Measurements from ENCODE around the gene ZACN. TPM values are rescaled to one million over a fixed set of nuclear protein-coding genes. Genes with fewer than 3 reads are reported as not detected.

Gene ZACN
- total RNA-seq, 4 donors from 2014 or later, result 2.2 TPM; not detected in 3

DNA sequence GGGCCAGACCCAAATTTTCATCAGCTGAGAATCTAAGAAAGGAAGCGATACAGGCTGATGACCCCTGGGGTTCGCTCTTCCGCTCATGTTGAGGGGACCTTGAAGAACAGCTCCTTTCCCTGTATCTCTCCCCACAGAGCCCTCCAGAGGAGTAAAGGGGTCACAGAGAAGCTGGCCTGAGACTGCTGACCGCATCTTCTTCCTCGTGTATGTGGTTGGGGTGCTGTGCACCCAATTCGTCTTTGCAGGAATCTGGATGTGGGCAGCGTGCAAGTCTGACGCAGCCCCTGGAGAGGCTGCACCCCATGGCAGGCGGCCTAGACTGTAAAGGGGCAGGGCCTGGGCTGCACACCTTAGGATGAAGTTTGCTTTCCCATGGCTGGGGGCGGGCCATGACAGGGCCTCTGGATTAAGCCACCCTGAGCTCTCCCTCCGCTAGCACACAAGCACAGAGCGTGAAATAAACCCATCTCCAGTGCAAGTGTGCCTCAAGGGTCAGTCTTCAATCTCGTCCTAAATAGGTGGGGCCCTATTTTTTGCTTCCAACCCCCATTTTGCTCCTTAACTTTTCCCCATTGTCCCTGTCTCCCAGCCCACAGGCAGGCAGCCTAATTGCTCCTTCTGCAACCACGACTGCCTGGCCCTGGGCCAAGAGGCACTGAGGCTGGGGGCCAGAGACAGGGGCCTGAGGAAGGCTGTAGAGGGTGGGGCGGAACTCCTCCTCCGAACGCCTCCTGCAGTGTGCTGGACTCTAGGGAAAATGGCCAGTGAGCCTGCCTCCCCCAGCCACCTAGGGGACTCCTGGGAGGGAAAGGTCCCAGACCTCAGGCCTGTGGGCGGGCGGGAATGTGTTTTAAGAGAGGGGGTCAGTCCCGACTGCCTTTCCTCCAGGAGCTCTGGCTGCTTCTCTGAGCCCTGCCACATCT, 3.6 kb downstream of the ZACN start:
- Histone ChIP-seq H3K4me1 (peaks cover 0 to 8% of the 10 kb centered on the region in 2 donors), H3K27me3 (no peaks in the 10 kb centered on the region), H3K9me3 (no peaks in the 10 kb centered on the region), H3K27ac (no peak overlapping the region), H3K4me3 (replicated peaks in 1 of 3) (no peak overlapping the region), H3K36me3 (peaks cover 35 to 43% of the 10 kb centered on the region in 2 donors)
- intact Hi-C loops (cut with DNase I), result no loop called here
- TF ChIP-seq, protein P1, sequence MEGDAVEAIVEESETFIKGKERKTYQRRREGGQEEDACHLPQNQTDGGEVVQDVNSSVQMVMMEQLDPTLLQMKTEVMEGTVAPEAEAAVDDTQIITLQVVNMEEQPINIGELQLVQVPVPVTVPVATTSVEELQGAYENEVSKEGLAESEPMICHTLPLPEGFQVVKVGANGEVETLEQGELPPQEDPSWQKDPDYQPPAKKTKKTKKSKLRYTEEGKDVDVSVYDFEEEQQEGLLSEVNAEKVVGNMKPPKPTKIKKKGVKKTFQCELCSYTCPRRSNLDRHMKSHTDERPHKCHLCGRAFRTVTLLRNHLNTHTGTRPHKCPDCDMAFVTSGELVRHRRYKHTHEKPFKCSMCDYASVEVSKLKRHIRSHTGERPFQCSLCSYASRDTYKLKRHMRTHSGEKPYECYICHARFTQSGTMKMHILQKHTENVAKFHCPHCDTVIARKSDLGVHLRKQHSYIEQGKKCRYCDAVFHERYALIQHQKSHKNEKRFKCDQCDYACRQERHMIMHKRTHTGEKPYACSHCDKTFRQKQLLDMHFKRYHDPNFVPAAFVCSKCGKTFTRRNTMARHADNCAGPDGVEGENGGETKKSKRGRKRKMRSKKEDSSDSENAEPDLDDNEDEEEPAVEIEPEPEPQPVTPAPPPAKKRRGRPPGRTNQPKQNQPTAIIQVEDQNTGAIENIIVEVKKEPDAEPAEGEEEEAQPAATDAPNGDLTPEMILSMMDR (IDR thresholded peaks at IDR 0.05), result no peak
- TF ChIP-seq POLR2A (IDR thresholded peaks at IDR 0.05), result no peak
- 88 to 90% methylated on average over 19 to 20 of the region's 20 CpGs for WGBS, 2 donors
- no peak for DNase-seq

DNA sequence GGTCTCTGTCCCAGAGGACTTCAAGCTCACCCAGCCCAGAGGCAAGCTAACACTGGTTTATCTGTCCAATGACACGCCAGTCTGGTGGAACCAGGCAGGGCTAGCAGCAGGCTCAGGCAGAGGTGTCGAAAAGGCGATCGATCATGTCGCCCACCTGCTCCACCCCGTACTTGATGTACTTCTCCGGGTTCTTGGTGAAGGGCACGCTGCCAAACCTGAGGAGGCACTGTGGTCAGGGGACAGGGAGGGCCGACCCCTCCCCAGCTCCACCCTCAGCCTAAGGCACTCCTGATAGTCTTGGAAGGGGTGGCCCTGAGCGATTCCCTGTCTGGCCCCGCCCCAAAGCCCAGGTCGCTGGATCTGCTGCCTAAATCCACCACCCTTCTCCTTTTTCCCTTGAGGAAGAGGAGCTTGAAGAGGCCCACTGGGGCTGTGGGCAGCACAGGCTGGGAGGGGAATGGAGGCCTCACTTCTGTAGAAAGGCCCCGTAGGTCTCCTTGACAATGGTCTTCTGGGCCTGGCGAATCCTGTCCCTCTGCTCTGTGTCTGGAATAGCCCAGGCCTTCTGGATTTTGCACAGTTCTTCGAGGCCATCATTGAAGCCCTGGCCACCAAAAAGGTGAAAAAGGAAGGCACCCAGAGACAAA, 4.7 kb downstream of the ZACN start:
- H3K4me1 ChIP-seq, result peaks cover 0 to 5% of the 10 kb centered on the region in 2 donors
- H3K27me3 ChIP-seq, result no peaks in the 10 kb centered on the region
- H3K4me3 ChIP-seq (replicated peaks in 1 of 3), result no peak overlapping the region
- 80 to 88% methylated on average over 10 to 11 of the region's 15 CpGs for WGBS, 2 donors
- no peak for DNase-seq
- no peaks in the 10 kb centered on the region for H3K9me3 ChIP-seq
- intact Hi-C loops (cut with DNase I), result no loop called here
- peaks cover 46 to 53% of the 10 kb centered on the region in 2 donors for H3K36me3 ChIP-seq
- TF ChIP-seq, protein P1 (IDR thresholded peaks at IDR 0.05), result no peak
- TF ChIP-seq POLR2A (IDR thresholded peaks at IDR 0.05), result no peak
- H3K27ac ChIP-seq, result no peak overlapping the region

GRCh38 chr17:76085066-76085730, 6.2 kb downstream of the ZACN start:
- intact Hi-C loops (cut with DNase I), result no loop called here
- Histone ChIP-seq H3K27me3 (no peaks in the 10 kb centered on the region), H3K4me1 (peaks cover 0 to 5% of the 10 kb centered on the region in 2 donors), H3K27ac (no peak overlapping the region), H3K36me3 (peaks cover 61 to 69% of the 10 kb centered on the region in 2 donors), H3K9me3 (no peaks in the 10 kb centered on the region), H3K4me3 (replicated peaks in 1 of 3) (no peak overlapping the region)
- no peak for DNase-seq
- TF ChIP-seq, protein P1 (IDR thresholded peaks at IDR 0.05), result no peak
- TF ChIP-seq POLR2A (IDR thresholded peaks at IDR 0.05), result no peak
- WGBS, 2 donors, result 84 to 94% methylated on average over 12 of the region's 17 CpGs

GRCh38 chr17:76085731-76086366, 6.9 kb downstream of the ZACN start:
- no peaks in the 10 kb centered on the region for H3K9me3 ChIP-seq
- 92% methylated on average over 11 to 12 of the region's 13 CpGs for WGBS, 2 donors
- DNase-seq, result no peak
- TF ChIP-seq, protein P1 (IDR thresholded peaks at IDR 0.05), result no peak
- no peak for TF ChIP-seq POLR2A (IDR thresholded peaks at IDR 0.05)
- intact Hi-C loops (cut with DNase I), result no loop called here
- no peaks in the 10 kb centered on the region for H3K27me3 ChIP-seq
- peaks cover 62 to 75% of the 10 kb centered on the region in 2 donors for H3K36me3 ChIP-seq
- no peak overlapping the region for H3K4me3 ChIP-seq (replicated peaks in 1 of 3)
- H3K27ac ChIP-seq, result no peak overlapping the region
- no peaks in the 10 kb centered on the region for H3K4me1 ChIP-seq
